IPS-20b (cell line): ENCODE results near the gene ARID2.

Experiments
- H3K27ac ChIP-seq: one replicate; pipeline ENCODE4 v1.5.1; 2013; ENCODE audit warnings: low read length
- H3K27me3 ChIP-seq: 2 replicates; pipeline ENCODE4 v1.6.1; 2013; ENCODE audit warnings: mild to moderate bottlenecking, low read length, inconsistent platforms; ENCODE audit not compliant: insufficient read depth
- H3K36me3 ChIP-seq: 2 replicates; pipeline ENCODE4 v1.6.1; 2013; ENCODE audit warnings: low read depth, mild to moderate bottlenecking, inconsistent platforms, low read length, moderate library complexity; ENCODE audit not compliant: insufficient read depth
- H3K4me1 ChIP-seq: 2 replicates; pipeline ENCODE4 v1.6.1; 2013; ENCODE audit warnings: mild to moderate bottlenecking, control low read depth, inconsistent platforms, low read length, moderate library complexity; ENCODE audit not compliant: insufficient read depth
- H3K4me3 ChIP-seq: 2 replicates; pipeline ENCODE4 v1.5.1; 2013; ENCODE audit warnings: mild to moderate bottlenecking, low read length, inconsistent platforms
- H3K9ac ChIP-seq: 2 replicates; pipeline ENCODE4 v1.6.1; 2013; ENCODE audit warnings: low read depth, mild to moderate bottlenecking, inconsistent platforms, low read length, moderate library complexity
- H3K9me3 ChIP-seq: 2 replicates; pipeline ENCODE4 v1.6.1; 2013; ENCODE audit warnings: mild to moderate bottlenecking, low read depth, low read length, inconsistent platforms; ENCODE audit not compliant: insufficient read depth

Gene ARID2

DNA sequence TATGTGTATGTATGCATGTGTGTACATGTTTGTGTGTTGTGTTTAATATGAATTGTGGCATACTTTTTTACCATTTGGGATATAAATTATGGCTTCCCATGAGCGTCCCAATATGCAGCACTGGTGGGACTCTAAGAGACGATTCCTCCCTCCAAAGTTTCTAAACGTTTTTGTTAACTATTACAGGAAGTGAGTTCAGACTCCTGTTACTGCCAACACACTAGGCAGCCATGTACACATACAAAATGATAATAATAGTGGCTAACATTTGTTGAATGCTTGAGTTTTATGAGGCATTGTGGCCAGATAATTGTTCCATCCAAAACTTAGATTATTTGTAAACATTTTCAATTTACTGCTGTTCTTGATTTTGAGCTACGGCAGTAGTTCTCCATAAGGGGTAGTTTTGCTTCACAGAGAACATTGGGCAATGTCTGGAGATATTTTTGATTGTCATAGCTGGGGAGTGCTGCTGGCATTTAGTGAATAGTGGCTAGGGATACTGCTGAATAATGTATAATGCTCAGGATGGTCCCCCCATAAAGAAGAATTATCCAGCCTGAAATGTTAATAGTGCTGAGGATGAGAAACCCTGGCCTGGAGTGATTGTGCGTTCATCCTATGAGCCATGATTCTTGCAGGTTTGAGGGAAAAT, 45.1 kb downstream of the ARID2 start:
- Histone ChIP-seq H3K9me3 (no peaks in the 10 kb centered on the region), H3K36me3 (no peaks in the 10 kb centered on the region), H3K4me1 (peaks cover 12% of the 10 kb centered on the region), H3K4me3 (no peak overlapping the region), H3K9ac (no peak overlapping the region), H3K27ac (no peak overlapping the region), H3K27me3 (no peaks in the 10 kb centered on the region)

DNA sequence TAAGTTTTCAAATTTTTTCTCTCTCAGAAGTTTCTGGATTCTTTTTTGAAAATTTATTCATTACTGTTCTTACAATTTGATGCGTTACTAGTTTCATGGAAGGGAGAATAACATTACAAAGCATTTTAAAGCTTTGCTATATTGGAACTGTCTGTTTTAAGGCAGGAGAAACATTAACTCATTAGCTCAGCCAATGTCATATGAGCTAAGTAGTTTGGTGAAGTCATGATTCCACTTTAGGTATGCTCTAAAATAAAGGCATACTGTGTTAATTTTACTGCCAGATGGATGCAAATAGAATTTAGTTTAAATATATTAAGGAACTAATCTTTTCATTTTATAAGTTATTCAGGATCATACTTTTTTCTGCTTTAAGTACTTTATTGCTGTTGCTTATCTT, 46.0 kb downstream of the ARID2 start:
- Histone ChIP-seq H3K27ac (no peak overlapping the region), H3K4me3 (no peak overlapping the region), H3K36me3 (no peaks in the 10 kb centered on the region), H3K9ac (no peak overlapping the region), H3K9me3 (no peaks in the 10 kb centered on the region), H3K27me3 (no peaks in the 10 kb centered on the region), H3K4me1 (peaks cover 12% of the 10 kb centered on the region)

DNA sequence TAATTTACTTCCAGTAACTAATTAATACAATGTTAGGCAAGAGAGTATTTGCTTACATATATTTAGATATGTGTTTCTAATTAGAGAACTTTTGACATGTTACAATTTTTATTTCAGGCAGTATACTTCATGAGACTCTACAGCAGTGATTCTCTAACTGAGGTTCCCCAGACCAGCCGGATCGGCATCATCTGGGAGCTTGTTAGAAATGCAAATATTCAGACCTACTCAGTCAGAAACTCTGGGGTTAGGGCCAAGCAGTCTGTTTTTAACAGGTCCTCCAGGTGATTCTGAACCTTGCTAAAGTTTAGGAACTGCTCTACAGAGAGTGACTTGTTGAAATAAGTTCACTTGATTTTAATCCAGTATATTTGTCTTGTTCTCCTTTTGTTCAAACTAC, 46.5 kb downstream of the ARID2 start:
- no peaks in the 10 kb centered on the region for H3K9me3 ChIP-seq
- no peak overlapping the region for H3K9ac ChIP-seq
- H3K4me3 ChIP-seq, result no peak overlapping the region
- H3K27me3 ChIP-seq, result no peaks in the 10 kb centered on the region
- H3K27ac ChIP-seq, result no peak overlapping the region
- no peaks in the 10 kb centered on the region for H3K36me3 ChIP-seq
- peaks cover 12% of the 10 kb centered on the region for H3K4me1 ChIP-seq

DNA sequence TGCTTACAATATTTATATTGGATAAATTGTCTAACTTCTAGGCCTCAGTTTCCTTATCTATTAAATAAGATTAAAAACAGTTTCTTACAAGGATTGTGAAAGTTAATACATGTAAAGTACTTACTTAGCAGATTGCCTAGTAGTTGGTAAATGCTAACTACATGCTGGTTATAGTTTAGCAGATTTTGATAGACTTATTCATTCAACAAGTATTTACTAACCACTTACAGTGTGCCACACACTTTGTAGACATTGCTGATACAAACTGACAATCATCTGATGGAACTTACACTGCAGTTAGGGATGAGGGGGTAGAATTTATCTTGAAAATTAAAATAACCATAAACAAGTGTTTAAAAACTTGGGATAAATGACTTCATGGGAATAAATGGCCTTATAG, 50.4 kb downstream of the ARID2 start:
- Histone ChIP-seq H3K27ac (no peak overlapping the region), H3K9me3 (no peaks in the 10 kb centered on the region), H3K4me3 (no peak overlapping the region), H3K4me1 (peaks cover 15% of the 10 kb centered on the region), H3K27me3 (no peaks in the 10 kb centered on the region), H3K9ac (no peak overlapping the region), H3K36me3 (no peaks in the 10 kb centered on the region)

GRCh38 chr12:45781080-45781479, 51.6 kb downstream of the ARID2 start:
- H3K4me3 ChIP-seq, result no peak overlapping the region
- no peak overlapping the region for H3K27ac ChIP-seq
- no peaks in the 10 kb centered on the region for H3K36me3 ChIP-seq
- peaks cover 7% of the 10 kb centered on the region; the same call in 1 of the 2 replicates for H3K4me1 ChIP-seq
- no peaks in the 10 kb centered on the region for H3K9me3 ChIP-seq
- H3K27me3 ChIP-seq, result no peaks in the 10 kb centered on the region
- no peak overlapping the region for H3K9ac ChIP-seq

GRCh38 chr12:45785315-45785714, 55.8 kb downstream of the ARID2 start:
- Histone ChIP-seq H3K27ac (no peak overlapping the region), H3K36me3 (no peaks in the 10 kb centered on the region), H3K4me1 (peaks cover 3% of the 10 kb centered on the region; the same call in 1 of the 2 replicates), H3K27me3 (no peaks in the 10 kb centered on the region), H3K9ac (no peak overlapping the region), H3K9me3 (no peaks in the 10 kb centered on the region), H3K4me3 (no peak overlapping the region)

GRCh38 chr12:45789025-45789424, 59.5 kb downstream of the ARID2 start:
- Histone ChIP-seq H3K9ac (no peak overlapping the region), H3K4me3 (no peak overlapping the region), H3K9me3 (no peaks in the 10 kb centered on the region), H3K36me3 (no peaks in the 10 kb centered on the region), H3K27ac (no peak overlapping the region), H3K27me3 (no peaks in the 10 kb centered on the region), H3K4me1 (no peaks in the 10 kb centered on the region)

DNA sequence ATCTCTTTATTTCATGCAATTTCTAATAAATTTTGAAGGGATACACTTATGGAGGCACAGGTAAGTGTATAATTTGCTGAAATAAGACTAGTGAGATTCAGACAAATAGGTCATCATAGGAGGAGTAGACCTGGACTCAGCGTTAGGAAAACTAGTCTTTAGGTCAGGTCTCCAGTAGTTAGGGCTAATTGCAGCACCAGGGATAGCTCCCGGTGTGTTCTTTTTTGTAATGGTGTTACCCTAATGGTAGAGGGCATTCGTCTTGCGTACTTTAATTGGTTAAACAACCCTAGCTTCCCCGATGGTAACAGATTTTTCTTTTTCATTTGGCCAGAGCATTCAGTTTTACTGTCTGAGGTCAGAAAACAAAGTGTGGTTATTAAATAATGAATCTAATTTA, 64.9 kb downstream of the ARID2 start:
- Histone ChIP-seq H3K9ac (no peak overlapping the region), H3K4me3 (no peak overlapping the region), H3K36me3 (0 out of 2 replicates have a peak, but pooled peaks cover 2% of the 10 kb centered on the region), H3K9me3 (no peaks in the 10 kb centered on the region), H3K4me1 (no peaks in the 10 kb centered on the region), H3K27me3 (no peaks in the 10 kb centered on the region), H3K27ac (no peak overlapping the region)

GRCh38 chr12:45801625-45802024, 72.1 kb downstream of the ARID2 start:
- no peak overlapping the region for H3K27ac ChIP-seq
- no peaks in the 10 kb centered on the region for H3K27me3 ChIP-seq
- H3K9ac ChIP-seq, result no peak overlapping the region
- H3K36me3 ChIP-seq, result peaks cover 7% of the 10 kb centered on the region
- no peaks in the 10 kb centered on the region for H3K4me1 ChIP-seq
- no peak overlapping the region for H3K4me3 ChIP-seq
- no peaks in the 10 kb centered on the region for H3K9me3 ChIP-seq

- H3K27me3 ChIP-seq, result no peaks in the 10 kb centered on the region
- no peaks in the 10 kb centered on the region for H3K4me1 ChIP-seq
- no peak overlapping the region for H3K27ac ChIP-seq
- H3K4me3 ChIP-seq, result no peak overlapping the region
- peaks cover 7% of the 10 kb centered on the region for H3K36me3 ChIP-seq
- no peak overlapping the region for H3K9ac ChIP-seq
- H3K9me3 ChIP-seq, result no peaks in the 10 kb centered on the region
These were observed 73.6 kb downstream of the ARID2 start for GRCh38 chr12:45803111-45803510.

DNA sequence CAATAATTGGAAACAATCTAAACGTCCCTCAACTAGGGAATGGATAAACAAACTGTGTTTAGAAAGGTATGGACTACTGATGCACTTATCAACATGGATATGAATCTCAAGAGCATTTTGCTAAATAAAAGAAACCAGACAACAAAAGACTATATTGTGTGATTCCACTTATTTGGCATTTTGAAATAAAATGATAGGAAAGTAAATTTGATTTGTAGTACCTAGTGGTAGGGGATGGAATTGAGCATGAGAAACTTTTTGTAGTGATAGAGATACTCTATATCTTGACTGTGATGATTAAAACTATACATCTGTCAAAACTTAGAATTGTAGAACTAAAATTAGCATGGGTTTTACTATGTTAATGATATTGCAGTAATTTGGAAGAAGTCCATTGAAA, 87.1 kb downstream of the ARID2 start:
- no peaks in the 10 kb centered on the region for H3K27me3 ChIP-seq
- H3K4me3 ChIP-seq, result no peak overlapping the region
- peaks cover 34% of the 10 kb centered on the region for H3K36me3 ChIP-seq
- no peaks in the 10 kb centered on the region; the same call in 1 of the 2 replicates for H3K4me1 ChIP-seq
- no peaks in the 10 kb centered on the region for H3K9me3 ChIP-seq
- no peak overlapping the region for H3K9ac ChIP-seq
- no peak overlapping the region for H3K27ac ChIP-seq

DNA sequence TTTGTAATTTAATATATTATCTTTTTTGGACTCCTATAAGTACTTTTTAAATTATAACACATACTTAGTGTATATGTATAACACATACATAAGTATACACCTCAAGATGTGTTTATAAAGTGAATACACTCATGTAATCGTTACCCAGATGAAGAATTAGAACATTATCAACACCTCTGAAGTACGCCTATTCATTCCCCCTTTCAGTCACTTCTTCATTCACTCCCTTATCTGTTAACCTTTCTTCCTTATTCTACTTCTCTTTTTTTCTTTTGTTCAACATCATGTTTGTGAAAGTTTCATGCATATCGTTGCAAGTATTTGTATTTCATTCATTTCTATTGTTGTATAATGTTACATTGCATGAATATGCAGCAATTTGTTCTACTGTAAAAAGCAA, 98.5 kb downstream of the ARID2 start:
- Histone ChIP-seq H3K27ac (no peak overlapping the region), H3K9me3 (no peaks in the 10 kb centered on the region), H3K4me1 (no peaks in the 10 kb centered on the region), H3K27me3 (no peaks in the 10 kb centered on the region), H3K9ac (no peak overlapping the region), H3K4me3 (no peak overlapping the region), H3K36me3 (peaks cover 36% of the 10 kb centered on the region)
